22Rv1 (cell line): Measurements from ENCODE around the gene SUPT5H.

Experiments
- H3K27ac ChIP-seq: fragments of 450-650 bp; 2 replicates; pipeline ENCODE4 v1.5.1; 2017
- ZFX ChIP-seq: fragments of 450-650 bp; IDR thresholded peaks from 2 replicates; pipeline ENCODE4 v1.6.1; 2017; ENCODE audit warnings: antibody characterized with exemption, borderline replicate concordance
- TF ChIP-seq, protein P1 (sequence below): fragments of 450-650 bp; IDR thresholded peaks from 2 replicates; pipeline ENCODE4 v1.5.1; 2017; ENCODE audit warnings: mild to moderate bottlenecking

The SUPT5H gene

GRCh38 chr19:39445196-39446111 lies at the start of gene SUPT5H:
SUPT5H (plus strand) TSS chr19:39445582; CDS start chr19:39445891, 309 bp downstream.
- TF ChIP-seq, protein P1, sequence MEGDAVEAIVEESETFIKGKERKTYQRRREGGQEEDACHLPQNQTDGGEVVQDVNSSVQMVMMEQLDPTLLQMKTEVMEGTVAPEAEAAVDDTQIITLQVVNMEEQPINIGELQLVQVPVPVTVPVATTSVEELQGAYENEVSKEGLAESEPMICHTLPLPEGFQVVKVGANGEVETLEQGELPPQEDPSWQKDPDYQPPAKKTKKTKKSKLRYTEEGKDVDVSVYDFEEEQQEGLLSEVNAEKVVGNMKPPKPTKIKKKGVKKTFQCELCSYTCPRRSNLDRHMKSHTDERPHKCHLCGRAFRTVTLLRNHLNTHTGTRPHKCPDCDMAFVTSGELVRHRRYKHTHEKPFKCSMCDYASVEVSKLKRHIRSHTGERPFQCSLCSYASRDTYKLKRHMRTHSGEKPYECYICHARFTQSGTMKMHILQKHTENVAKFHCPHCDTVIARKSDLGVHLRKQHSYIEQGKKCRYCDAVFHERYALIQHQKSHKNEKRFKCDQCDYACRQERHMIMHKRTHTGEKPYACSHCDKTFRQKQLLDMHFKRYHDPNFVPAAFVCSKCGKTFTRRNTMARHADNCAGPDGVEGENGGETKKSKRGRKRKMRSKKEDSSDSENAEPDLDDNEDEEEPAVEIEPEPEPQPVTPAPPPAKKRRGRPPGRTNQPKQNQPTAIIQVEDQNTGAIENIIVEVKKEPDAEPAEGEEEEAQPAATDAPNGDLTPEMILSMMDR = no peak
- TF ChIP-seq ZFX = no peak
- H3K27ac ChIP-seq = peak within 1 kb of the TSS; percentile 90

DNA sequence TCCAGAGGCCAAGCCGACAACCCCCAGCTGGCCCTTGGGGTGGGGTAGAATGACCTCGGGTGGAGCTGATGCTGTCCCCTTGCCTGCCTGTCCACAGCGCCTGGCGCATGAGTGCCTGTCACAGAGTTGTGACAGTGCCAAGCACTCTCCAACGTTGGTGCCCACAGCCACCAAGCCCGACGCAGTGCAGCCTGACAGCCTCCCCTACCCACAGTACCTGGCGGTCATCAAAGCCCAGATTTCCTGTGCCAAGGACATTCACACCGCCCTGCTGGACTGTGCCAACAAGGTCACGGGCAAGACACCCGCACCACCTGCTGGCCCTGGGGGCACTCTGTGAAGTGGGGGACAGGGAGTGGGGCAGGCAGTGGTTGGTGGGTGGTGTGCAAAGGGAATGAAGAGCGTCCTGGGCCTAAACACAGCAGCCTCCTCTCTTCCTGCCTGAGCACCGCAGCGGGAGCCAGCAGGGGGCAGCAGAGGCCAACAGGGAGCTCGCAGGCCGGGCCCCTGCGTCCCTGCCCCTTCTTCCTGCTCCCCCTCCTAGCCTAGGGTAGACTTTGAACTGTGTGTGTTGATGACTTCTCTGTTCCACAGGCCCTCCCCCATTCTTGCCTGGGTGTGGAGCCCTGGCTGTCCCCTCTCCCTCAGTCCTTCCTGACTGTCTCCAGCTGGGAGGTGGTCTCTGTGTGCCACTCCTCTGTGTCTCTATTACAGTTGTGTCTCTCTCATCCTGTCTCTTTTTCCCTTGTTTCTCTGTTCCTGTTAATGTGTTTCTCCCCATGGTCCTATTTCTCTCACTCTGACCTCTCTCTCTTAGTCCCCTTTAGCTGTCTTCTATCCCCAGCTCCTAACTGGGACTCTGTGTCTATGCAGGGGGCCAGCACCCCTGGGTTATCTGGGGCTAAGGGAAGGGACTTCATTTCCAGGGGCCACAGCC lies 47.8 kb upstream of the SUPT5H start:
- TF ChIP-seq, protein P1 = peak; percentile 97
- no peak for TF ChIP-seq ZFX
- peak overlapping the region; percentile 36 for H3K27ac ChIP-seq

DNA sequence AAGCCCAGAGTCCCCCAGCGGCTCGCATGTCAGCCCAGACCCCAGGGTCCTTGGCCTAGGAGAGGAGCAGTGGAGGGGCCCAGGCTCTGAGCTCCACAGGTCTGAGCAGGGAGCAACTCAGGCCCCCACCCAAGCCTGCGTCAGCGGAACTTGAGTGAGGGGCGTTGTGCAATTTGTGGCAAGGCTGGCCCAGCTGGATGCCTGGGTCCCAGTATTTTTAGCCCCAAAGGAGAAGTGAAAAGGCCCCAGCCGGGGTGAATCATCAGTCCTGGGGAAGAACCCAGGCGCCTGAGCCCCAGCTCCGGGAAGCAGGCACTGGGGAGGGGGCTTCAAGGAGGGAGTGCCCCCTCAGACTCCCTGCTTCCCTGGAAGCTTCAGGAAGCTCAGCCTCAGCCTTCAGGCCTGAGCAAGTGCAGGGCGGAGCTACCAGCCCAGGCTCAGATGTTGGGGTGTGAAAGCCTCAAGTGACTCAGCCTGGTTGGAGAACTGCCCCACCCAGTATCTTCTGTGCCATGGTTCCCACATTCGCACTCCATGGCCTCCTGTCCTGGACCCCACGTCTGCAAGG lies 47.0 kb upstream of the SUPT5H start:
- TF ChIP-seq, protein P1 = no peak
- H3K27ac ChIP-seq = peak overlapping the region; percentile 36; the same call in 1 of the 2 replicates

- TF ChIP-seq ZFX = no peak
- TF ChIP-seq, protein P1 = no peak
- H3K27ac ChIP-seq = no peak overlapping the region
Observed at GRCh38 chr19:39399668-39400050, 45.7 kb upstream of the SUPT5H start.

GRCh38 chr19:39400061-39400460 lies 45.3 kb upstream of the SUPT5H start:
- TF ChIP-seq, protein P1 = no peak
- no peak for TF ChIP-seq ZFX
- H3K27ac ChIP-seq = 0 out of 2 replicates have a peak overlapping the region, but pooled peaks have one; percentile 18

GRCh38 chr19:39401070-39401548 lies 44.3 kb upstream of the SUPT5H start:
- TF ChIP-seq, protein P1 = no peak
- TF ChIP-seq ZFX = no peak
- peak overlapping the region; percentile 81; the same call in 1 of the 2 replicates for H3K27ac ChIP-seq
